Endodermal cell (in vitro differentiated cells): Measurements from ENCODE around the gene USP47. TPM values are rescaled to one million over a fixed set of nuclear protein-coding genes. Genes with fewer than 3 reads are reported as not detected.

Source experiments
- DNase-seq: peaks from one replicate; pipeline ENCODE4 v3.0.0-alpha.2; 2017
- H3K27ac ChIP-seq: 2 replicates; pipeline ENCODE4 v1.5.1; 2013; ENCODE audit warnings: mild to moderate bottlenecking, low read depth, low read length, moderate library complexity
- H3K27me3 ChIP-seq: 2 replicates; pipeline ENCODE4 v1.6.1; 2013; ENCODE audit warnings: mild to moderate bottlenecking, low read length, moderate library complexity; ENCODE audit not compliant: insufficient read depth, control insufficient read depth, poor library complexity, severe bottlenecking
- H3K36me3 ChIP-seq: 2 replicates; pipeline ENCODE4 v1.7.0; 2013; ENCODE audit warnings: mild to moderate bottlenecking, low read length, moderate library complexity; ENCODE audit not compliant: control insufficient read depth, insufficient read depth
- H3K4me1 ChIP-seq: one replicate; pipeline ENCODE4 v1.7.0; 2013; ENCODE audit warnings: low read length; ENCODE audit not compliant: control insufficient read depth, insufficient read depth
- H3K4me3 ChIP-seq: 2 replicates; pipeline ENCODE4 v1.5.1; 2013; ENCODE audit warnings: mild to moderate bottlenecking, low read length, moderate library complexity
- H3K9ac ChIP-seq: 2 replicates; pipeline ENCODE4 v1.6.1; 2013; ENCODE audit warnings: mild to moderate bottlenecking, low read length, moderate library complexity; ENCODE audit not compliant: poor library complexity, severe bottlenecking; ENCODE audit errors: extremely low read depth
- H3K9me3 ChIP-seq: 2 replicates; pipeline ENCODE4 v1.6.1; 2013; ENCODE audit warnings: mild to moderate bottlenecking, low read length, moderate library complexity; ENCODE audit not compliant: control insufficient read depth
- H3K27ac Mint-ChIP-seq: 2 replicates; pipeline ENCODE4 v1.8.0; 2020; ENCODE audit warnings: mixed read lengths
- H3K27me3 Mint-ChIP-seq: 2 replicates; pipeline ENCODE4 v1.8.0; 2021; ENCODE audit warnings: mild to moderate bottlenecking, mixed read lengths; ENCODE audit not compliant: insufficient read depth
- H3K36me3 Mint-ChIP-seq: 2 replicates; pipeline ENCODE4 v1.8.0; 2020; ENCODE audit warnings: low read depth, mixed read lengths
- H3K4me1 Mint-ChIP-seq: 2 replicates; pipeline ENCODE4 v1.8.0; 2020; ENCODE audit warnings: mixed read lengths
- H3K4me3 Mint-ChIP-seq: 2 replicates; pipeline ENCODE4 v1.8.0; 2020; ENCODE audit warnings: mild to moderate bottlenecking, moderate library complexity, mixed read lengths
- H3K9me3 Mint-ChIP-seq: 2 replicates; pipeline ENCODE4 v1.8.0; 2020; ENCODE audit warnings: mild to moderate bottlenecking, mixed read lengths
- CTCF ChIP-seq: fragments of 200-600 bp; sonication (generic); conservative IDR thresholded peaks from 2 replicates; pipeline ENCODE4 v1.5.0; 2021; ENCODE audit warnings: antibody characterized with exemption, mild to moderate bottlenecking
- WGBS, 2 experiments: methylation state at CpG; one replicate each; pipeline versions ENCODE4 v1.1.5 to v1.1.7; 2013; ENCODE audit warnings: missing lambda C conversion rate in 2 of 2, mixed read lengths in 1 of 2; ENCODE audit not compliant: insufficient coverage in 1 of 2, insufficient read length in 1 of 2; 5-methylcytosine and 5-hydroxymethylcytosine counted together
- total RNA-seq, 2 donors: library from RNA; stranded (reverse); fragmentation: NEBNext Ultra II Directional in 1 of 2; extraction: Animal tissue kit (Norgen Biotek cat#: 25700) in 1 of 2; gene quantifications; 2 replicates in 1 of 2; 3 replicates in 1 of 2; pipeline ENCODE4 v1.2.1, GENCODE V29; 2021

The USP47 gene
- total RNA-seq, 2 donors from 2014 or later, result 26.3 to 26.9 TPM

GRCh38 chr11:11915625-11916024 lies 73.9 kb downstream of the USP47 start:
- Histone ChIP-seq H3K36me3 (peaks cover 27% of the 10 kb centered on the region), H3K9ac (no peak overlapping the region), H3K27me3 (no peaks in the 10 kb centered on the region), H3K27ac (no peak overlapping the region), H3K9me3 (no peaks in the 10 kb centered on the region), H3K4me1 (no peaks in the 10 kb centered on the region), H3K4me3 (no peak overlapping the region)
- Mint-ChIP-seq H3K9me3 (no peaks in the 10 kb centered on the region), H3K4me1 (peaks cover 5% of the 10 kb centered on the region), H3K4me3 (no peak overlapping the region), H3K36me3 (peaks cover 1% of the 10 kb centered on the region), H3K27me3 (no peaks in the 10 kb centered on the region), H3K27ac (no peak overlapping the region)
- TF ChIP-seq CTCF, result no peak
- 100% methylated on average over 2 of the region's 2 CpGs; no CpG with 5 or more reads in 1 of the 2 experiments for WGBS, 2 experiments
- DNase-seq, result no peak

GRCh38 chr11:11916981-11917399 lies 75.2 kb downstream of the USP47 start:
- TF ChIP-seq CTCF, result no peak
- 100% methylated on average over 1 of the region's 1 CpG; no CpG with 5 or more reads in 1 of the 2 experiments for WGBS, 2 experiments
- H3K27ac Mint-ChIP-seq, result peak overlapping the region; percentile 6

GRCh38 chr11:11923828-11924227 lies 82.1 kb downstream of the USP47 start:
- H3K36me3 ChIP-seq, result peaks cover 59% of the 10 kb centered on the region
- H3K9me3 Mint-ChIP-seq, result peaks cover 11% of the 10 kb centered on the region
- H3K9me3 ChIP-seq, result peaks cover 11% of the 10 kb centered on the region
- no peaks in the 10 kb centered on the region for H3K27me3 ChIP-seq
- no peak overlapping the region for H3K9ac ChIP-seq
- no peak for TF ChIP-seq CTCF
- H3K4me3 Mint-ChIP-seq, result no peak overlapping the region
- no peaks in the 10 kb centered on the region for H3K4me1 ChIP-seq
- no peak for DNase-seq
- H3K4me3 ChIP-seq, result no peak overlapping the region
- H3K4me1 Mint-ChIP-seq, result no peaks in the 10 kb centered on the region
- H3K36me3 Mint-ChIP-seq, result peaks cover 38% of the 10 kb centered on the region
- H3K27me3 Mint-ChIP-seq, result no peaks in the 10 kb centered on the region
- H3K27ac ChIP-seq, result no peak overlapping the region
- H3K27ac Mint-ChIP-seq, result no peak overlapping the region

More at GRCh38 chr11:11916981-11917399, 75.2 kb downstream of the USP47 start:
- Histone ChIP-seq H3K9ac (no peak overlapping the region), H3K36me3 (peaks cover 23% of the 10 kb centered on the region), H3K27ac (no peak overlapping the region), H3K27me3 (no peaks in the 10 kb centered on the region), H3K4me3 (no peak overlapping the region), H3K4me1 (no peaks in the 10 kb centered on the region), H3K9me3 (no peaks in the 10 kb centered on the region)
- peaks cover 1% of the 10 kb centered on the region for H3K36me3 Mint-ChIP-seq
- H3K4me3 Mint-ChIP-seq, result no peak overlapping the region
- H3K27me3 Mint-ChIP-seq, result no peaks in the 10 kb centered on the region
- H3K9me3 Mint-ChIP-seq, result no peaks in the 10 kb centered on the region
- peaks cover 5% of the 10 kb centered on the region for H3K4me1 Mint-ChIP-seq
- DNase-seq, result no peak
